Activated T-cell treated with anti-CD3 and anti-CD28 coated beads for 1 hour (primary cell): ENCODE measurements around the gene LHX5.

Experiments
- DNase-seq: peaks from one replicate; pipeline ENCODE4 v3.0.0-alpha.2; 2020; ENCODE audit warnings: low read depth

LHX5 gene

DNA sequence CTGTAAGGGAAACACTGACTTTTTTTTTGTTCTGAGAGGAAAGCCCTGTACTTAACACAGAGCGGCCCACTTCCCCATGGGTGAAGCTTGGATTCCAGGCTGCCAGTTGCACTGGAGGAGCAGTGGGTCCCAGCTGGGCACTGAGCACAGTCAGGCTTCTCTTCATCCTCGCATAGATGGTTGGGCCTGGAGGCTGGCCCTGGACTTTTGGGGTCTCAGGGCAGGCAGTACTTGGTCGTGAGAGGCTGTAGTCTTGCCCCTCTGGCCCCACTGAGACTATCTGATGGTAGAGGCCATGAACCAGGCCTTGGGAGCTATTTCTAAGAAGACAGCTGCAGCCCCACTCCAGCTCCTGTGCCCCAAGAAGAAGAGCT, 6.2 kb upstream of the LHX5 start:
- no peak for DNase-seq

DNA sequence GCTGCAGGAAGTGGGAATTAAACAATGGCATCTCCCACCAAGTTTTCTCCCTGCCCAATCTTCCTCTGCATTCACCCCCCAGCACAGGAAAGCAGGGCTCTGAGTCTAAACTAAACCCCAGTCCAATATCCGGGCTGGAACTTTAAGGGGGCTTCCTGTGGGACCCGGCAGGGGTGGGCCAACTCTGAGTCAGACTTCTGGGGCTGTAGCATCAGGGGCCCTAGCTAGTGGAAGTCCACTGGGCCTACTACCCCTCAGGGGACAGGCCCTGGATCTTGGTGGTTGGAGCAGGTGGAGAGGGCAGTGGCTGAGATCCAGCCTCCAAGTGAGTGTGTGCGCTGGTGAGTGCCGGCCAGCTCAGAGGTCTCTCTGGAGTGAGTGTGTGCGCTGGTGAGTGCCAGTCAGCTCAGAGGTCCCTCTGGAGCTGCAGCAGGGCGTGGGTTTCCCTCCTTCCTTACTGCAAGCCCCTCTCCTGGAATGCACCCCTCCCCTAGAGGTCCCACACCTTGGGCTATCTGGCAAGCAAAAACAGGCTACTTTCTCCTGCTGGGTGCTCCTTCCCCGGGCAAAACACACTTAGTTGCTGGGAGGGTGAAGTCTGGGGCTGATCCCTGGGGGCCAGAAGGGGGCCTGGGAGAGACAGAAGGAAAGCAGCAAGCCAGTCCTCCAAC, 5.6 kb upstream of the LHX5 start:
- no peak for DNase-seq

DNA sequence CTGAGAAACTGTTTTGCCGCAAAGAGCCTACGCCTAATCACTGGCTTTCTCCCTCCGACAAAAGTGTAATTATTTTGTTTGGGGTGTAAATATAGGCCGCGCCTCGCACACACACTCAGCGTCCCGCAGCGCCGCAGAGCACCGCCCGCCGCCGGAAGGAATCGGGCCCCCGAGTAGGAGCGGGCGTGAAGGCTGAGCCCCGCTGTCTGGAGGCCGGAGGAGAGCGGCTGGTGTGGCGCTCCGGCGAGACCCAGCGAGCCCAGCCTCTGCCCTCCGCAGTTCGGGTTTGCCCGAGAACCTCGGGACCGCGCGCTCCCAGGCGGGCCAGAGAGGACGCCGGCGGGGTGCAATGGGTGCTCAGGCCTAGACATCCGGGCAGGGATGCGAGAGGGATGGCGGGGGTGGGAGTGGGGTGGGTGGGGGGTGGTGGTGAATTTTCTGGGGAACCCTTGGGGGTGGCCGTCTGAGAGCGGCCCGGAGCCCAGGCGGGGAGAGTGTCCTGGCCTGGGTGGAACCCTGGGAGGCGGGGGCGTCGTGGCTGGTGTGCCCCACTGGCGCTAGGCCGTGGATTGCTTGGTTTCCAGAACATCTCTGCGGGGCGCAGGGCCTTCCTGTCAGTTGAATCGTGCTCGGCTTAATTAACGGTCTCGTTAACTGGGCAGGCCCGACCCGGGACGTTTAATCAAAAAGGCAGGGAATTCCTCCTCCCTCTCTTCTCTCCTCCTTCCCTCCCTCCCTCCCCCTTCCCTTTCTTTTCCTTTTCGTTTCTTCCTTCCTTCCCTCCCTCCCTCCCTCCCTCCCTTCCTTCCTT, 4.7 kb upstream of the LHX5 start:
- DNase-seq = no peak

DNA sequence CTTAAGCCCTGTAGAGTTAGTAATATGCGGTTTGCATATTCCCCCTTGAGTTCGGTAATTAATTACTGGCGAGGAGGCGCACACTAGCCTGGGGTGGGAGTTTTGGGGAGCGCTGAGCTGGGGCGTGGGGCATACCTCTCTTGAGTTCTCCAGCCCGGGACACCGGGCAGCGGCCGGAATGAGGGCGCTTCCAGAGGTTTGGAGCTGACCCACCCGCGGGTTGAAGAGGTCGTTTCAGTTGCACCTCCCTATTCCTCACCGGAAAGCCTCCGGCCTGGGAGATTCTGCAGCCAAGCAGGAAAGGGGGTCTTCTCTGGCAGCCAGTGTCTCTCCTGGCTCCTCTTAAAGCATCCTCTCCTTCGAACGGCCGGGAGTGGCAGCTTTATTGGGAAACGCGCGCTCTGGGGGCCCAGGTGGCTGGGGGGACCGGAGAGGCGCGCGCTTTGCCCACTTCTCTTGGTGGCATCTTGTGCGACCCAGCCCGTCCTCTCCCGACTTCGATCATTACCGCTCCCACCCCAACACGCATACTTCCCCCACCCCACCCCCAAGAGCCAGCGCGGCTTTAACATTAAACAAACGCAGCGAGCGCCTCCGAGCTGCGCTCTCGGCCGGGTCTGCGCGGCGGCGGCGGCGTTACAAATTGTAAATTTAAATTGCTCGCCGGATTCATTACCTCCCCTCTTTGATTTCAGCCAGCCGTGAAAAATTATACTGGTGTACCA, 3.9 kb upstream of the LHX5 start:
- no peak for DNase-seq

- no peak for DNase-seq
Measured at GRCh38 chr12:113474635-113475436, 3.2 kb upstream of the LHX5 start.

GRCh38 chr12:113473942-113474341, 2.3 kb upstream of the LHX5 start:
- no peak for DNase-seq

DNA sequence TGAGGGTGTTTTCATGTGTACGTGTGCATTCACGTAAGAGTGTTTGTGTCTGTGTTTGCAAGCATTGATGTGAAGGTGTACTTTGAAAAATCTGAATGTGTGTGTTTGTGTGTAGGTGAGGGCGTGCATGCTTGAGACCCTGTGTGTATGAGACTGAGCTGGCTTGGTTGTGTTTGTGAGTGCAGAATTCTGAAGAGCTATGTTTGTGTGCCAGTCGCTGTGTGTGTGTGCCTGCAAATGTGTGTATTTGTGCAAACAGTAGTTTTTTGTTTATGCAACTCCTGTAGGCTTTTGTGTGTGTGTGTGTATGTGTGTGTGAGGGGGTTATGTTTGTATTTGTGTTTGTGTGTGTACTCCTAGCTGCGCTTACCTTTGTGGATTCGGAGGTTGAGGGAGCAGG, 1.7 kb upstream of the LHX5 start:
- DNase-seq = no peak

GRCh38 chr12:113472191-113473121, 785 bp upstream of the LHX5 start:
- DNase-seq = no peak

DNA sequence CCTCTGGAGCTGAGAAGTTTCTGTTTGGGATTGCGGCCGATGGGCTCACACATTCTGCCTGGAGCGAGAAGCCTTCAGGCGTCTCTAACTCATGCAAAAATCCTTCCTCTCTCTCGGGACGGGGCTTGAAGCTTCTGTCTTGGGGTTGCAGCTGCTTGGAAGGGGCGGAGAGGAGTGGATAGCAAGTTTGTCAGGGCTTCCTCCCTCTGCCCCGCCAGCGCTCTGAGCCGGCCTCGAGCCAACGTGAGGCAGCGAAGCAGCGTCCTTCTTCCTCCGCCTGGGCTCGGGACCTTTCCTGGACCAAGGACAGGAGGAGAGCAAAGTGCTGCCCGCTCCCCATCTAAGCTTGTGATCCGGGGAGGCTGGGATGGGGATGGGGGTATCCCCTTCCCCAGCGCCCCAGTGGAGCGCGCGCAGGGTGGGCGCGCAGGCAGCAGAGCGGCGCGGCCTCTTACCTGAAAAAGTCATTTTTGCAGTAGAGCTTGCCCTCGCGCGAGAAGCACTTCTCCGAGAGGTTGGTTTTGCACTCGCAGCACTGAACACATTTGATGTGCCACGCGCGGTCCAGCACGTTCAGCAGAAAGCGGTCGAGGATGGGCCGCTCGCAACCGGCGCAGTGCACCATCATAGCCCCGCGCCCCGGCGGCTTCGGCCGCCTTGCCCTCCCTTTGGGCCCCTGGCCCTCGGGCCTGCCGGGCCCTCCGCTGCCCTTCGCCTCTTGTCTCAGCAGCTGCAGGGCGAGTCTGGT, 626 bp downstream of the LHX5 start:
- DNase-seq = no peak

- no peak for DNase-seq
Measured at GRCh38 chr12:113469949-113470743, 1.5 kb downstream of the LHX5 start.

DNA sequence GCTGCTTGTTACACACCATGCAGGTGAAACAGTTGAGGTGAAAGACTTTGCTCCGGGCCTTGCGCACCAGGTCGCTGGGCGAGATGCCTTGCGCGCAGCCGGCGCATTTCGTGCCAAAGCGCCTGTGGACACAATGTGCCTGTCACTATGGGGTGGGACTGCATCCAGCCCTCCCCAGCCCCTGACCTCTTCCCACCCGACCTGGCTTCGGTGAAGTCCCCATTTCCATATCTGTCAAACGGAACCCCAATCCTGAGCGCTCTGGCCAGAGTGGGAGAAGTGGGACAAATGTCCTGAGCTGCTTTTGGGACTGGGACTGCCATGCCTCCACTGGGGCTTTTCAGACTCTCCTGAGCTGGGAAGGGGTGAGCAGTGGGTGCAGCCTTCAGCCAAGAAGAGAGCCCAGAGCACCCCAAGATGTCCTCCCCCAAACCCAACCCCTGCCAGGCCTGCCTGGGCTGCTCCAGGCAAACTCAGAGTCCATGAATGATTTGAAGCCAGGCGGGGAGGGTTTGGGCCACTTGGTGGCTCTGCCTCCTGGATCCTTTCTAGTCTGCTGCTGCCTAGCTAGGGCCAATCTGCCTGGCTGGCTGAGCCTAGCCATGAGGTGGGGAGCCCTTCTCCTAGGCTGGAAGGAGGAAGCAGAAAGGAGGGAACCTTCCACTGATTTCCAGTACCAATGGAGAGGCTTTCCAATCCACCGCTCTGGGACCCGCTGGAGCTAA, 2.3 kb downstream of the LHX5 start:
- no peak for DNase-seq

DNA sequence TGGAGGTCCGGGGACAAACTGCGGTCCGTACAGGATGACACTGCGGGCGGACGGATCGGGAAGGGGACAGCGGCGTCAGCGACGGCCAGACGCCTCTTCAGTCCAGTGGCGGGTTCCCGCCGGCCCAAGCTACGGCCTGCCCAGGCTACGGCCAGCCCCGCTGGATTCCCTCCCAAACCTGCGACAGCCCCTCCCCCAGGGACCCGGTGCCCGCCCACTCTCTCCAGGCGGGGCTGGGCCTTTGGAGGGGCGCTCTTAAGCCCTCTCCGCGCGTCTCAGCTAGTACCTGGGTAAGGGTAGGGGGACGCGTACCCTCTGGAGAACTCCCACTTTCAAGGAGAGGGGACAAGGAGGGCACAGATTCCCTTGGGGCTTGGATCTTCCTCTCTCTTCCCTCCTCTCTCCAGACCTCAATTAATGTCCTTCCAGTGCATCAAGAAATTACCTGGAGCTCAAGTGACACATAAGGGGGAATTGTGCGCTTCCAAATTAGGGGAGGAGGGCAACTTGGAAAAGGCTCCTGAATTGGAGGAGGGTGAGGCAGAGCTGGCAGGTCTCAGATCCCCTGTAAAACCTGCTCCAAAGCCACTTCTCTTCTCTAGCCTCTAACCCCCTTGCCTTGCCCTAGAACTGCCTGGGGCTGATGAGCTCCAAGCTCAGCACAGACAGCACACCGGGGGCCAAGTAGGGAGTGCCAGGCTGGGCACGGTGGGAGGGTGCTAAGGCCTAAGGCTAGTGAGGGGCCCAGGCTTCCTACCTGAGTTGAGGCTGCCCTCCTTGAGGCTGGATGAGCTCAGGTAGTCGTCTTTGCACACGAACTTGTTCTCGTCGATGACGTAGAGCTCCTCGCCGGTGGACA, 3.1 kb downstream of the LHX5 start:
- no peak for DNase-seq

DNA sequence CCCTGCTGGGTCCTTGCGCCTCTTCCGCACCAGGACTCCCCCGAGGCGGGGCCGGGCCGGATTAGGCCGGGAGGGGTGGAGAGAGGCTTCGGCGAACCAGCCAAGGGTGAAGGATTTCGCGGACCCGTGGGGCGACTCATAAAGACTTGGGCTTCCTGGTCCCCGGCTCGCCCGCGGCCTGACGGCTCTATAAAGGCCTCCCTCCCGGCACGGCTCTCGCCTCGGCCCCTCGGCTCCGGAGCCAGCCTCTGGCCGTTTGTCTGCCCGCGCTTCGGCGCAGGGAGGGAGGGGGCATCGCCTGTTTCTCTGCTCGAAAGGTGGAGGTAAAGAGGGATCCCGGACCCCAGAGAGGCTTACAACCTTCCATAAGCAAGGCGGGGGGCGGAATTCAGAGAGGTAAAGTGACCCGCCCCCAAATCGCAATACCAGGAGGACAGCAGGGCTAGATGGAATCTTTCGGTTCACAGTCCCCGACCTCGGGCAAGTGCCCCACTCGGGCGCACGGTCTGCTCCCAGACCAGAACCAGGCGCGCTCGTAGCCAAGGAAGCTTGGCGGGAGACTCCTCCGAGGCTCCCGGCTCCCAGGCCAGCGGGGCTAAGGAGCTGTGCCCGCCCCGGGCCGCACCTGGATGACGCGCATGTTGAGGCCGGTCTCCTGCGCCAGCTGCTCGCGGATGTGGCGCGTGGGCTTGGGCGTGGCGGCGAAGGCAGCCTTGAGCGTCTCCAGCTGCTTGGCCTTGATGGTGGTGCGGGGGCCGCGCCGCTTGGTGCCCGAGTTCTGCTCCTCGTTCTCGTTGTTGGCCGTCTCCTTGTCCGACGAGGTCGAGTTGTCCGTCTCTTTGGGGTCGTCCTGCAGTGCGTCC, 3.9 kb downstream of the LHX5 start:
- DNase-seq = no peak

DNA sequence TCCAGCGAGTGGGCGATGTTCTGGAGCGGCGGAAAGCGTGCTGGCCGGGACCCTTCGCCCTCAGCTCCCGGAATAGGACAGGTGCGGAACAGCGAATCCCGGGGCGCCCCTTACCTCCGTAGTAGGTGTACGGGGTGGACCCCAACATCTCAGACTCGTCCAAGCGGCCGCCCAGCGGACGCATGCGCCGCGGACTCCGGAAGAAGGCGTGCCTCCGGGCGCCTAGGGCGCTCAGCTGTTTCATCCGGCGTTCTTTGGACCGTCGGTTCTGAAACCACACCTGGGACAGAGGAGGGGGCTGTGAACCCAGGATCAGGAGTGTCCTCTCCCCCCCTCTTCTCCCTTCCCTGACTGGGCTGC, 4.5 kb downstream of the LHX5 start:
- no peak for DNase-seq

- DNase-seq = no peak
Measured at GRCh38 chr12:113466454-113467141, 5.1 kb downstream of the LHX5 start.

DNA sequence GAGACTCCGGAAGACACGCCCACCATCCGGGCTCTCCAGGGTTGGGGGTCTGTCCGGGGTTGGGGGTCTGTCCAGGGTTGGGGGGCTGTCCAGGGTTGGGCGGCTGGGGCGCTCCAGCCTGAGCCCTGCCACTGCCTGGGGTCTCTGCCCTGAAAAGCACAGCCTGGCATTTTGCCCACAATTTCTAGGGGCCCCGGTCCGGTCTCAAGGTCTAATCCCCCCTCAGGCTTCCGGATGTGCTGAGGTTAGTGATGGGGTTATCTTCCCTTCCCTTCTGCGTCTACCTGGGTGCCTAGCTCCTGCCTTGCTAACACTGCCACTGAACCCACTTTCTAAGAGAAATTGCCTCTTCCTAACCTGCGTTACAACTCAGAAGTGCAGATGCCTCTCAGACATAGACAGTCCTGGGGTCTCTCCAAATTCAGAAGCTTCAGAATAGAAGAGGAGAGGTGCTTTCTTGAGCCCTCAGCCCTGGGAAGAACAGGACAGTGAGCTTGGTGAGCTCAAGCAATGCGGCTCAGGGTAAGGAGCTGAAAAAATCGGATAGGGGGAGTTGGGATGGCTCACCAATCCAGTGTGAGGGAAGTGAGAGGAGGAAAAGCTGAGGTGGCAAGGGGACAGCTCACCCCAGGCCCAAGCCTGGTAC, 5.7 kb downstream of the LHX5 start:
- no peak for DNase-seq
